GM12878 (cell line): ENCODE measurements around the gene WWC2.

Experiments
- CBFB ChIP-seq: IDR thresholded peaks from 2 replicates; pipeline ENCODE4 v1.6.1; 2016; ENCODE audit warnings: antibody characterized with exemption, low read depth
- POLR2AphosphoS5 ChIP-seq: IDR thresholded peaks from 2 replicates; pipeline ENCODE4 v1.6.1; 2011; ENCODE audit warnings: mild to moderate bottlenecking, low read length, inconsistent platforms
- SIX5 ChIP-seq: IDR thresholded peaks from 2 replicates; pipeline ENCODE4 v1.6.1; 2011; ENCODE audit warnings: mild to moderate bottlenecking, low read depth, low read length, moderate library complexity; ENCODE audit not compliant: severe bottlenecking
- ZSCAN29 ChIP-seq: fragments of 450-650 bp; IDR thresholded peaks from 2 replicates; pipeline ENCODE4 v1.6.1; 2017; ENCODE audit warnings: mild to moderate bottlenecking, moderate library complexity
- TF ChIP-seq, protein P1 (sequence below): IDR thresholded peaks from 2 replicates; pipeline ENCODE4 v1.6.1; 2011; ENCODE audit warnings: mild to moderate bottlenecking, low read depth, low read length, moderate library complexity; ENCODE audit not compliant: insufficient replicate concordance
- TF ChIP-seq, protein P2 (sequence below), 3 experiments: IDR thresholded peaks in 2 of 3; conservative IDR thresholded peaks in 1 of 3; 2 replicates each; pipeline ENCODE4 v1.5.1; 2011; ENCODE audit warnings: low read depth in 3 of 3, low read length in 3 of 3, mild to moderate bottlenecking in 3 of 3, control low read depth in 2 of 3, moderate library complexity in 2 of 3, inconsistent platforms in 1 of 3, mixed read lengths in 1 of 3; ENCODE audit not compliant: control insufficient read depth in 2 of 3, insufficient read depth in 1 of 3; ENCODE audit errors: extremely low read depth in 1 of 3

DNA sequence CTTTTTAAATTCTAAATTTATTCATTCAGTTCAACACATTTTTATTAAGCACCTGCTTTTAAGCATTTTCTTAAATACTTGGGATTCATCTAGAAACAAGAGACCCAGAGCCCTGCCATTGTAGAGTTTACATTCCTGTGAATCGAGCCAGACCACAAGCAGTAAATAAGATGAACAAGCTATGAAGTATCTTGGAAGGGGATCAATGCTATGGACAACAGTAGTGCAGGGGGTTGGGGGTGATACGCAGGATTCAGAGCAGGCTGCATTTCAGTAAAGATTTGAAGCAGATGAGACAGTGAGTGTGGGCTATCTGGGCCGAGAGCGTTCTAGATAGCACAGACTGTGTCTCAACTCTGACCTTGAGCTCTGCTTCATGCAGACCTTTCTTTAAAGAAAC lies 185.9 kb downstream of the WWC2 start:
- TF ChIP-seq, protein P1, sequence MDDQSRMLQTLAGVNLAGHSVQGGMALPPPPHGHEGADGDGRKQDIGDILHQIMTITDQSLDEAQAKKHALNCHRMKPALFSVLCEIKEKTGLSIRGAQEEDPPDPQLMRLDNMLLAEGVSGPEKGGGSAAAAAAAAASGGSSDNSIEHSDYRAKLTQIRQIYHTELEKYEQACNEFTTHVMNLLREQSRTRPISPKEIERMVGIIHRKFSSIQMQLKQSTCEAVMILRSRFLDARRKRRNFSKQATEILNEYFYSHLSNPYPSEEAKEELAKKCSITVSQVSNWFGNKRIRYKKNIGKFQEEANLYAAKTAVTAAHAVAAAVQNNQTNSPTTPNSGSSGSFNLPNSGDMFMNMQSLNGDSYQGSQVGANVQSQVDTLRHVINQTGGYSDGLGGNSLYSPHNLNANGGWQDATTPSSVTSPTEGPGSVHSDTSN = no peak
- no peak for TF ChIP-seq POLR2AphosphoS5
- TF ChIP-seq CBFB = no peak
- no peak for TF ChIP-seq ZSCAN29
- TF ChIP-seq SIX5 = no peak
- TF ChIP-seq, protein P2, sequence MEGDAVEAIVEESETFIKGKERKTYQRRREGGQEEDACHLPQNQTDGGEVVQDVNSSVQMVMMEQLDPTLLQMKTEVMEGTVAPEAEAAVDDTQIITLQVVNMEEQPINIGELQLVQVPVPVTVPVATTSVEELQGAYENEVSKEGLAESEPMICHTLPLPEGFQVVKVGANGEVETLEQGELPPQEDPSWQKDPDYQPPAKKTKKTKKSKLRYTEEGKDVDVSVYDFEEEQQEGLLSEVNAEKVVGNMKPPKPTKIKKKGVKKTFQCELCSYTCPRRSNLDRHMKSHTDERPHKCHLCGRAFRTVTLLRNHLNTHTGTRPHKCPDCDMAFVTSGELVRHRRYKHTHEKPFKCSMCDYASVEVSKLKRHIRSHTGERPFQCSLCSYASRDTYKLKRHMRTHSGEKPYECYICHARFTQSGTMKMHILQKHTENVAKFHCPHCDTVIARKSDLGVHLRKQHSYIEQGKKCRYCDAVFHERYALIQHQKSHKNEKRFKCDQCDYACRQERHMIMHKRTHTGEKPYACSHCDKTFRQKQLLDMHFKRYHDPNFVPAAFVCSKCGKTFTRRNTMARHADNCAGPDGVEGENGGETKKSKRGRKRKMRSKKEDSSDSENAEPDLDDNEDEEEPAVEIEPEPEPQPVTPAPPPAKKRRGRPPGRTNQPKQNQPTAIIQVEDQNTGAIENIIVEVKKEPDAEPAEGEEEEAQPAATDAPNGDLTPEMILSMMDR (IDR thresholded peaks at IDR 0.05 in 2 of 3, conservative IDR thresholded peaks at IDR 0.05 in 1 of 3; ENCODE audit: control insufficient read depth in 2 of 3, extremely low read depth in 1 of 3, insufficient read depth in 1 of 3, low read depth in 3 of 3, low read length in 3 of 3) = no peak
